Cardiac muscle cell (in vitro differentiated cells and primary cell): ENCODE results near the gene CCDC40. TPM values are rescaled to one million over a fixed set of nuclear protein-coding genes. Genes with fewer than 3 reads are reported as not detected.

Source experiments
- DNase-seq, 2 donors: peaks; one replicate each; pipeline versions ENCODE4 v3.0.0 to v3.0.0-alpha.2; 2010 to 2017; ENCODE audit warnings: low read depth in 1 of 2, low spot score in 1 of 2
- H3K27ac ChIP-seq: fragments of 200-600 bp; sonication (generic); 2 replicates; pipeline ENCODE4 v1.5.1; 2016
- H3K27me3 ChIP-seq: fragments of 200-600 bp; sonication (generic); 2 replicates; pipeline ENCODE4 v1.6.0; 2016; ENCODE audit warnings: control low read depth
- H3K36me3 ChIP-seq: fragments of 200-600 bp; sonication (generic); 2 replicates; pipeline ENCODE4 v1.5.1; 2016; ENCODE audit warnings: control low read depth
- H3K4me1 ChIP-seq: fragments of 200-600 bp; sonication (generic); 2 replicates; pipeline ENCODE4 v1.8.1; 2017; ENCODE audit warnings: low read depth, mild to moderate bottlenecking, mixed run types
- H3K4me3 ChIP-seq: fragments of 200-600 bp; sonication (generic); 2 replicates; pipeline ENCODE4 v1.5.1; 2016; ENCODE audit warnings: mild to moderate bottlenecking
- H3K9me3 ChIP-seq: fragments of 200-600 bp; sonication (generic); 2 replicates; pipeline ENCODE4 v1.5.1; 2017; ENCODE audit warnings: low read depth, mild to moderate bottlenecking, control low read depth
- CTCF ChIP-seq: IDR thresholded peaks from 2 replicates; pipeline ENCODE4 v1.5.1; 2012; ENCODE audit warnings: low read depth, mild to moderate bottlenecking, low read length
- polyA plus RNA-seq: library from polyadenylated mRNA; unstranded; fragments of >200 nt; fragmentation: Nextera tagmentation; extraction: Ambion mirVana; gene quantifications from 2 replicates; pipeline ENCODE4 v1.2.1, GENCODE V29; 2016
- total RNA-seq: library from RNA; depleted of rRNA; stranded (reverse); fragments of >200 nt; gene quantifications from 2 replicates; pipeline ENCODE4 v1.2.3, GENCODE V29; 2016

Gene CCDC40
- total and polyA plus RNA-seq, 2 experiments from 2014 or later = 11.3 to 12.2 TPM

GRCh38 chr17:80106176-80106575 is 69.7 kb downstream of the CCDC40 start:
- DNase-seq = no peak
- no peaks in the 10 kb centered on the region for H3K27me3 ChIP-seq
- TF ChIP-seq CTCF = no peak
- H3K9me3 ChIP-seq = no peaks in the 10 kb centered on the region
- H3K36me3 ChIP-seq = no peaks in the 10 kb centered on the region
- no peak overlapping the region for H3K27ac ChIP-seq
- peaks cover 8% of the 10 kb centered on the region for H3K4me1 ChIP-seq
- no peak overlapping the region for H3K4me3 ChIP-seq

GRCh38 chr17:80106751-80107150 is 70.3 kb downstream of the CCDC40 start:
- no peaks in the 10 kb centered on the region for H3K9me3 ChIP-seq
- no peaks in the 10 kb centered on the region for H3K36me3 ChIP-seq
- H3K27me3 ChIP-seq = no peaks in the 10 kb centered on the region
- H3K27ac ChIP-seq = no peak overlapping the region
- H3K4me3 ChIP-seq = no peak overlapping the region
- H3K4me1 ChIP-seq = peaks cover 8% of the 10 kb centered on the region
- no peak for DNase-seq
- TF ChIP-seq CTCF = no peak

- Histone ChIP-seq H3K4me1 (peaks cover 8% of the 10 kb centered on the region), H3K27ac (no peak overlapping the region), H3K27me3 (no peaks in the 10 kb centered on the region), H3K36me3 (no peaks in the 10 kb centered on the region), H3K4me3 (no peak overlapping the region), H3K9me3 (no peaks in the 10 kb centered on the region)
- TF ChIP-seq CTCF = no peak
- no peak for DNase-seq
These were observed 71.0 kb downstream of the CCDC40 start for GRCh38 chr17:80107231-80108021.

- Histone ChIP-seq H3K4me3 (no peak overlapping the region), H3K36me3 (no peaks in the 10 kb centered on the region), H3K4me1 (peaks cover 8% of the 10 kb centered on the region), H3K27ac (no peak overlapping the region), H3K27me3 (no peaks in the 10 kb centered on the region), H3K9me3 (no peaks in the 10 kb centered on the region)
- no peak for TF ChIP-seq CTCF
- DNase-seq = no peak
These were observed 71.9 kb downstream of the CCDC40 start for GRCh38 chr17:80108036-80108971.

DNA sequence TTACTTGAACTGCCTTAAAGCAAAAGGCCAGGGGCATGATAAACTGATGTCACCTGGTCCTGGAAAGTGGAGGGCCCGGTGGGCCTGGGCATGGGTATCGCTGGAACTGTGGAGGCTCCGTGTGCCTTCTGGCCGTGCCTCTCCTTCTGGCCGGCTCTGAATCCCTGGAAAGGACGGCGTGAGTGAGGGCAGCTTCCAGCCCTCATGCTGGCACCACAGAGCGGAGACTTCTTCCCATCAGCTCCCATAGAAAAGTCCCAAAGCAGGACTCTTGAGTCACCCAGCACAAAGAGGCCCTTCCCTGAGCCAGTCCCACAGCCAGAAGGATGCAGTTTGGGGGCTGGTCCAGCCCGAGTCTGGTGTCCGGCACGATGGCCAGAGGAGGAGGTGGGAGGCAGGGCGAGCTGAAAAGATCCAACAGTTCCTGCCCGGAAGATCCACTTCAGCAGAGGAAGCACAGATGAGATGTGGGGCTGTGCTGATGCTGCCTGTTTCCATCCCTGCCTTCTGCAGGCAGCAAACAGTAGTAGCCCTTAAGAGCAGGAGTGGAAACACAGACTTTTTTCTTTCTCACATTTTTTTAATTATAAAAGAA is 72.7 kb downstream of the CCDC40 start:
- Histone ChIP-seq H3K36me3 (no peaks in the 10 kb centered on the region), H3K27ac (no peak overlapping the region), H3K27me3 (no peaks in the 10 kb centered on the region), H3K4me1 (peaks cover 8% of the 10 kb centered on the region), H3K4me3 (no peak overlapping the region), H3K9me3 (no peaks in the 10 kb centered on the region)
- TF ChIP-seq CTCF = no peak
- no peak for DNase-seq
